A673 (cell line): ENCODE data around the gene RDH11. TPM values are rescaled to one million over a fixed set of nuclear protein-coding genes. Genes with fewer than 3 reads are reported as not detected.

Source experiments
- BruUV-seq: library from RNA; stranded (reverse); fragments of 400-500 nt; replicated peaks from 2 replicates; lab custom pipeline; 2021; lab: Mats Ljungman, UMichigan
- CTCF ChIA-PET: fragments of 300-600 bp; sonication (Branson Sonifier 250); formaldehyde crosslinking; loops from one replicate; lab custom pipeline; 2022; ENCODE audit warnings: antibody characterized with exemption; lab: Charles Lee
- POLR2A ChIA-PET: fragments of 300-600 bp; sonication (Branson Sonifier 250); formaldehyde crosslinking; loops from one replicate; lab custom pipeline; 2022; ENCODE audit warnings: antibody characterized with exemption; ENCODE audit not compliant: low non-redundant PET; lab: Charles Lee
- DNase-seq: peaks from one replicate; pipeline ENCODE4 v3.0.0-alpha.2; 2015; ENCODE audit warnings: low spot score
- H3K27ac ChIP-seq: fragments of 200-600 bp; sonication (generic); 2 replicates; pipeline ENCODE4 v1.5.1; 2016; ENCODE audit warnings: mixed run types, low read depth, mild to moderate bottlenecking, mixed read lengths, antibody characterized with exemption, low read length; ENCODE audit not compliant: poor library complexity, severe bottlenecking
- H3K27me3 ChIP-seq: fragments of 200-600 bp; sonication (generic); replicated peaks from 2 replicates; pipeline ENCODE4 v1.6.1; 2017; ENCODE audit warnings: mixed run types, low read depth, mild to moderate bottlenecking, mixed read lengths, antibody characterized with exemption, low read length; ENCODE audit not compliant: insufficient read depth, poor library complexity
- H3K36me3 ChIP-seq: fragments of 200-600 bp; sonication (generic); 2 replicates; pipeline ENCODE4 v1.6.1; 2016; ENCODE audit warnings: mixed run types, mild to moderate bottlenecking, mixed read lengths, antibody characterized with exemption, low read length; ENCODE audit not compliant: insufficient read depth, poor library complexity, severe bottlenecking
- H3K4me1 ChIP-seq: fragments of 200-600 bp; sonication (generic); 2 replicates; pipeline ENCODE4 v1.6.1; 2017; ENCODE audit warnings: mixed run types, mild to moderate bottlenecking, mixed read lengths, antibody characterized with exemption, low read length; ENCODE audit not compliant: insufficient read depth, poor library complexity, severe bottlenecking
- H3K4me3 ChIP-seq: fragments of 200-600 bp; sonication (generic); 2 replicates; pipeline ENCODE4 v1.5.1; 2016; ENCODE audit warnings: low read depth, mixed run types, mild to moderate bottlenecking, mixed read lengths, low read length; ENCODE audit not compliant: poor library complexity, severe bottlenecking
- H3K9me3 ChIP-seq: fragments of 200-600 bp; sonication (generic); 2 replicates; pipeline ENCODE4 v1.6.1; 2016; ENCODE audit warnings: mixed run types, low read depth, mild to moderate bottlenecking, mixed read lengths, antibody characterized with exemption, low read length; ENCODE audit not compliant: poor library complexity, severe bottlenecking
- EZH2 ChIP-seq: fragments of 200-600 bp; sonication (generic); IDR thresholded peaks from 2 replicates; pipeline ENCODE4 v1.6.1; 2017; ENCODE audit warnings: borderline replicate concordance, low read depth, mild to moderate bottlenecking, mixed read lengths, antibody characterized with exemption, low read length; ENCODE audit not compliant: poor library complexity, severe bottlenecking
- intact Hi-C: fragments of 100-400 bp; cut with micrococcal nuclease; formaldehyde crosslinking; loops from one replicate; pipeline ENCODE4 v1.10.0; 2022; ENCODE audit not compliant: unreplicated experiment
- total RNA-seq: library from RNA; stranded (reverse); gene quantifications from 2 replicates; pipeline ENCODE4 v1.2.3, GENCODE V29; 2021
- TF ChIP-seq, protein P1 (sequence below): fragments of 300-800, 200-600 bp; sonication (generic); conservative IDR thresholded peaks from 2 replicates; pipeline ENCODE4 v1.5.1; 2017; ENCODE audit warnings: low read depth, mild to moderate bottlenecking, antibody characterized with exemption, low read length, moderate library complexity, mixed read lengths

Gene RDH11
- total RNA-seq, 1 experiment from 2014 or later, result 107 TPM

GRCh38 chr14:67698179-67698578 lies 2.6 kb upstream of the RDH11 start:
- Histone ChIP-seq H3K27me3 (no peaks in the 10 kb centered on the region), H3K4me1 (peaks cover 15% of the 10 kb centered on the region), H3K9me3 (no peaks in the 10 kb centered on the region), H3K36me3 (peaks cover under 1% of the 10 kb centered on the region), H3K4me3 (no peak overlapping the region), H3K27ac (no peak overlapping the region)
- no TSS peak for BruUV-seq
- POLR2A ChIA-PET, result no interaction called here
- CTCF ChIA-PET, result no interaction called here
- no peak for TF ChIP-seq EZH2
- TF ChIP-seq, protein P1, sequence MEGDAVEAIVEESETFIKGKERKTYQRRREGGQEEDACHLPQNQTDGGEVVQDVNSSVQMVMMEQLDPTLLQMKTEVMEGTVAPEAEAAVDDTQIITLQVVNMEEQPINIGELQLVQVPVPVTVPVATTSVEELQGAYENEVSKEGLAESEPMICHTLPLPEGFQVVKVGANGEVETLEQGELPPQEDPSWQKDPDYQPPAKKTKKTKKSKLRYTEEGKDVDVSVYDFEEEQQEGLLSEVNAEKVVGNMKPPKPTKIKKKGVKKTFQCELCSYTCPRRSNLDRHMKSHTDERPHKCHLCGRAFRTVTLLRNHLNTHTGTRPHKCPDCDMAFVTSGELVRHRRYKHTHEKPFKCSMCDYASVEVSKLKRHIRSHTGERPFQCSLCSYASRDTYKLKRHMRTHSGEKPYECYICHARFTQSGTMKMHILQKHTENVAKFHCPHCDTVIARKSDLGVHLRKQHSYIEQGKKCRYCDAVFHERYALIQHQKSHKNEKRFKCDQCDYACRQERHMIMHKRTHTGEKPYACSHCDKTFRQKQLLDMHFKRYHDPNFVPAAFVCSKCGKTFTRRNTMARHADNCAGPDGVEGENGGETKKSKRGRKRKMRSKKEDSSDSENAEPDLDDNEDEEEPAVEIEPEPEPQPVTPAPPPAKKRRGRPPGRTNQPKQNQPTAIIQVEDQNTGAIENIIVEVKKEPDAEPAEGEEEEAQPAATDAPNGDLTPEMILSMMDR, result no peak
- intact Hi-C loops, result no loop called here
- no peak for DNase-seq

- DNase-seq, result no peak
- intact Hi-C loops, result no loop called here
- no peak overlapping the region for H3K4me3 ChIP-seq
- no peaks in the 10 kb centered on the region for H3K9me3 ChIP-seq
- no peak for TF ChIP-seq EZH2
- TF ChIP-seq, protein P1, result no peak
- CTCF ChIA-PET, result no interaction called here
- POLR2A ChIA-PET, result no interaction called here
- H3K27ac ChIP-seq, result no peak overlapping the region
- BruUV-seq, result no TSS peak
- H3K27me3 ChIP-seq, result no peaks in the 10 kb centered on the region
- H3K4me1 ChIP-seq, result peaks cover 20% of the 10 kb centered on the region
- H3K36me3 ChIP-seq, result peaks cover 12% of the 10 kb centered on the region
These were observed 1.4 kb upstream of the RDH11 start for GRCh38 chr14:67697006-67697405.

DNA sequence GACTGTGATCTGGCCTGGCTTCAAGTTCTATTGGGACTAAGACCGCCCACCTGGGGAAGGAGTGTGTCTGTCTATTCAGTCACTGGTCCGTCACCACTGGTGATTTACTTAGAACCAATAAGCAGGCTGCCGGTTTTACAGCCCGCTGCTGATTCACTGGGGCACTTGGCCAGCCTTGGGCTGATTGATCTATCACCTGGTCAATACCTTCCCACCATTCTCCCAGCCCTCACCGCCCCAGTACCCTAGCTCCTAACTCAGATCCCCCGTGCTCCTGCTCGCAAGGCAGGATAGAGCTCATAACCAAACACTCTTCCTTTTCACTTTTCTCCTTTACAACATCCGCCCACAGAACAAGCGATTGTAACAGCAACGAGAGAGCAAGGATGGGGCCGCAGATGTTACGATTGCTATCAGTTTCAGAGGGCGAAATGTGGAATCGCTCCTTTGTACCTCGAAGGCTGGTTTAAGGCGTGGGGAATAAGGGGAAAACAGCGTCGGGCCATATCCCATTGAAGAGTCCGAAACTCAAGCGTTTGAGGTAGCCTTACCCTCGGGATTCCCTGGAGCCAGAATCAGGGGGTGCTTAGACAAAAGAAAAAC lies 672 bp downstream of the RDH11 start:
- Histone ChIP-seq H3K27ac (peak overlapping the region; percentile 81), H3K27me3 (no peaks in the 10 kb centered on the region), H3K36me3 (peaks cover 33% of the 10 kb centered on the region), H3K9me3 (no peaks in the 10 kb centered on the region), H3K4me3 (peak overlapping the region; percentile 77), H3K4me1 (peaks cover 20% of the 10 kb centered on the region)
- ChIA-PET CTCF (interaction anchor here (0.7 to 1.9 kb wide), 3 partner anchors 10 to 335 kb away, joined by 4 to 13 read pairs (median 4); partner anchors contain the start of gene ATP6V1D), POLR2A (interaction anchor here (0.5 to 1.0 kb wide), 3 partner anchors 9 to 122 kb away, joined by 3 to 4 read pairs (median 3); partner anchors contain the start of gene ZFYVE26)
- TSS peak; percentile 99 for BruUV-seq
- peak; percentile 85 for DNase-seq
- TF ChIP-seq EZH2, result no peak
- TF ChIP-seq, protein P1, result no peak
- intact Hi-C loops, result no loop called here
